Hepatocyte (in vitro differentiated cells): ENCODE data around the gene WNK1.

ENCODE experiments used
- CTCF ChIP-seq: fragments of 200-600 bp; sonication (generic); IDR thresholded peaks from 2 replicates; pipeline ENCODE4 v1.5.1; 2016; ENCODE audit warnings: antibody characterized with exemption, mild to moderate bottlenecking; ENCODE audit not compliant: poor library complexity
- EZH2 ChIP-seq: fragments of 200-600 bp; sonication (generic); IDR thresholded peaks from 2 replicates; pipeline ENCODE4 v1.6.1; 2016; ENCODE audit warnings: antibody characterized with exemption, mild to moderate bottlenecking, borderline replicate concordance
- EZH2phosphoT487 ChIP-seq: fragments of 200-600 bp; sonication (generic); IDR thresholded peaks from one replicate; pipeline ENCODE4 v1.6.1; 2018; ENCODE audit warnings: antibody characterized with exemption, mild to moderate bottlenecking, low read depth, moderate library complexity; ENCODE audit not compliant: unreplicated experiment, severe bottlenecking

- TF ChIP-seq EZH2 (no peak), CTCF (no peak), EZH2phosphoT487 (no peak)
Measured at GRCh38 chr12:835754-836518, 83.6 kb downstream of the WNK1 start.
